Cardiac fibroblast (primary cell): ENCODE data around the gene ANK2.

Experiments
- DNase-seq, 2 donors: peaks; one replicate each; pipeline versions ENCODE4 v3.0.0 to v3.0.0-alpha.2; 2010; ENCODE audit warnings: low read depth in 2 of 2
- H3K4me3 ChIP-seq, 2 donors: replicated peaks in 1 of 2; 1 replicate in 1 of 2; 2 replicates in 1 of 2; pipeline ENCODE4 v1.5.1; 2011; ENCODE audit warnings: low read depth in 2 of 2, low read length in 2 of 2, mild to moderate bottlenecking in 2 of 2, moderate library complexity in 1 of 2
- TF ChIP-seq, protein P1 (sequence below): IDR thresholded peaks from one replicate; pipeline ENCODE4 v1.5.1; 2011; ENCODE audit warnings: low read depth, mild to moderate bottlenecking, low read length, inconsistent platforms

ANK2 gene

DNA sequence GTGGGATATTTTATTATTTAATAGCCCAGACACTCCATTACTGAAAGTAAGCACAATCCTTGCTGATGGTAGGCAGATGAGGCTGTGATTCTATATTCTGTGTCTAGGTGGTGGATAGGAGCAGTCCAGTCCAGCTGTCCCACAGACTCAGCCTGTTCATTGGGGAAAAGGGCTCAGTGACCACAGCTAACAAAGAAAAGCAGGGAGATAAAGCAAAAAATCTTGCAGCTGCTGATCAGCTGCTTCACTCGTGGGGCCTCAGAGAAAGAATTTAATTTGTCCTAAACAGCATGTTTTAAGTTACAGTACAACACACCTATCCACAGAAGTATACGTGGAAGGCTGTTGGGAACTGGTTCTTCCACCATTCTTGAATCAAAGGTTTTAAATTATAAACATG lies 40.7 kb upstream of the ANK2 start:
- no peak overlapping the region for H3K4me3 ChIP-seq
- no peak for DNase-seq
- TF ChIP-seq, protein P1, sequence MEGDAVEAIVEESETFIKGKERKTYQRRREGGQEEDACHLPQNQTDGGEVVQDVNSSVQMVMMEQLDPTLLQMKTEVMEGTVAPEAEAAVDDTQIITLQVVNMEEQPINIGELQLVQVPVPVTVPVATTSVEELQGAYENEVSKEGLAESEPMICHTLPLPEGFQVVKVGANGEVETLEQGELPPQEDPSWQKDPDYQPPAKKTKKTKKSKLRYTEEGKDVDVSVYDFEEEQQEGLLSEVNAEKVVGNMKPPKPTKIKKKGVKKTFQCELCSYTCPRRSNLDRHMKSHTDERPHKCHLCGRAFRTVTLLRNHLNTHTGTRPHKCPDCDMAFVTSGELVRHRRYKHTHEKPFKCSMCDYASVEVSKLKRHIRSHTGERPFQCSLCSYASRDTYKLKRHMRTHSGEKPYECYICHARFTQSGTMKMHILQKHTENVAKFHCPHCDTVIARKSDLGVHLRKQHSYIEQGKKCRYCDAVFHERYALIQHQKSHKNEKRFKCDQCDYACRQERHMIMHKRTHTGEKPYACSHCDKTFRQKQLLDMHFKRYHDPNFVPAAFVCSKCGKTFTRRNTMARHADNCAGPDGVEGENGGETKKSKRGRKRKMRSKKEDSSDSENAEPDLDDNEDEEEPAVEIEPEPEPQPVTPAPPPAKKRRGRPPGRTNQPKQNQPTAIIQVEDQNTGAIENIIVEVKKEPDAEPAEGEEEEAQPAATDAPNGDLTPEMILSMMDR: no peak

DNA sequence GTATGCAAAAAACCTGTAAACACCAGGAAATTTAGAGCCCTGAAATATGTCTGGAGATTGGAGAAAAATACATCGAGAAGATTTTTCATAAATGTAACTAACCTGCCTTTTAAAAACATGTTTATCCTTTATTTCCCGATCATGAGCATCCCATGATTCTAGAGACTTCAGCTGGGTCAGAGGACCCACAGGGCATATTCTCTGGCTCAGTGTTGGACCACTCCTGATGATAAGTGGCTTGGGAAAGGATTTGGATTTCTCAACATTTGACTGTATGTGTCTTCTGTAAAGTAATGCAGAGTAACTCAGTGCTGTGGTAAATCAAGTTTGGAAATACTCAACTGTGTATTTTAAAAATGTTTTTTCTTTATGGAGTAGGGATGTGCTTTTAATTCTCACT lies 40.0 kb upstream of the ANK2 start:
- no peak for DNase-seq
- no peak overlapping the region for H3K4me3 ChIP-seq
- TF ChIP-seq, protein P1: no peak

DNA sequence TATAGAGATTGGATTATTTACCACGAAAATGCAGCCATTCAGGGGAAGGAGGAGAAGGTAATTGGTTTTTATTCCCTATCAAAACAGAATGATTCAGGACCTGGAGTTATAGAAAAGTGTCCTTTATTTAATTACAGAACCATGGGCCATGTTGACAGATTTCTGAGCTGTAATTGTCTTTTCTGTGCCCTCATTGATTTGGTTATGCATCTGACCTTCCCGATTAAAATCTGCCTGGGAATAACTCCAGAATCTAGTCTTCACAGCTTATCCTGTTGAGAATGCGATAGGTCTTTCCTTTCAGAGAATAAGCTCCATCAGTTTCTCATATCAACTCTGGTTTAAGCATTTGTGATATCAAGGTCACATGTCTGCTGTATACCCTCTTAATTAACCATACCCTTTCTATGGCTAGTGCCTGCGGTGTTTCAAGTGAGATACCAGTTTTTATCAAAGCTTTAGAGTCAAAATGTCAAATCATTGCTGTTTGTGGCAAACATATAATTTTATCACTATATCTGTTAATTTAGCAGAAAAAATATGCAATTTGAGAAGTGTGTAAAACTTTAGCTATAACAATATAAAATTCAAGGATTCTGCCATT lies 37.2 kb upstream of the ANK2 start:
- no peak overlapping the region for H3K4me3 ChIP-seq
- TF ChIP-seq, protein P1: no peak
- DNase-seq: no peak

DNA sequence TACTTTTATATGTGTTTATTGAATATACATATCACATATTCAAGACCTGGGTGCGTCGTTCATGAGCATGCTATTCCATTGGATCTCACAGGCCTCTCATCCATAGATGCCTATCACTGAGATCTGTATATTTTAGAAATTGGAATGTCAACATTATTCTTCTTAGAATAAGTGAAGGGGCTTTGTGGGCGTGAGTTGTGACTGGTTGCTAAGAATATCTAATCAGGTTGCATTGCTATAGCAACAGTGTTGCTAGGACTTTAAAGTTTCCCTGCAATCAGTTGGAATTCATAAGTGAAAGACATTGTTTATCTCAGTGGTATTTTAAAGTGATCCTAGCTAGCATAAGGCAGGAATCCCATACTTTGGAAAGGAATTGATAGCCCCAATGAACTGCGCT lies 36.7 kb upstream of the ANK2 start:
- TF ChIP-seq, protein P1: no peak
- DNase-seq: peak in 1 of 2 donors; percentile 8
- no peak overlapping the region for H3K4me3 ChIP-seq

DNA sequence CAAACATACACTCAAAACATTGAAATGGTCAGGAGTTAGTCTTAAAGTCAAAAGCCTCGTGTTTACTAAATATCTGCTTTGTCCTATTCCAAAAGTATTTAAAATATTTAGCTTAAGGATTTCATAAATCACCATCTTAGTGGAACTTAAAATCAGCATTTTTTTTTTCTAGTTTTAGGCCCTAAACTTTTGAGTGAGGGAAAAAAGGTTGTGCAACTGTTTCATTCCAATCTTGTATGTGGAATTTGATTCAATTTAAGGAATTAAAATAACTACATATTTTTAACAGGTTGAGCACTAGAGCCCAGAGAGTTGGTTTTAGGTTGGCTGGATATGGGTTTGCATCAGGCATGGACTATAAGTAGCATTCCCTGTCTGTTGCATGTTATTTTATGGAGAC lies 35.7 kb upstream of the ANK2 start:
- H3K4me3 ChIP-seq: no peak overlapping the region
- peak in 1 of 2 donors; percentile 14 for DNase-seq
- TF ChIP-seq, protein P1: no peak

DNA sequence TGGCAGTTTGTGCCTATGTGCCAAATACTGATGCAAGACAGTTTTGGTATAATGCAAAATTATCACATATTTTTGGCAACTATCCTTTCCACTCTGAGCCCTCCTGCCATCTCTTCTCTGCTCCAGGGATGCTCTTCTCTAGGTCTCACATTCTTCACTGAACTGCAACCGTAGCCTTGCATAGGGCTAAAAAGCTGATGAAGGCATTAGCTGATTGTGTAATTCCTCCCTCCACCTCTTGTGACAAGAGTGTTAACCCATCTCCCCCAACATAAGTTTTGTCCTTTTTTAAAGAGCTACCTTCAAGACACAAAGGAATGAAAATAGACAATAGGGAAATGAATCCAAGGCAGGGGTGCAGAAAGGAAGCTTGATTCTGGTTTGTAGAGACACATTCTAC lies 33.1 kb upstream of the ANK2 start:
- DNase-seq: no peak
- H3K4me3 ChIP-seq: no peak overlapping the region
- TF ChIP-seq, protein P1: no peak

DNA sequence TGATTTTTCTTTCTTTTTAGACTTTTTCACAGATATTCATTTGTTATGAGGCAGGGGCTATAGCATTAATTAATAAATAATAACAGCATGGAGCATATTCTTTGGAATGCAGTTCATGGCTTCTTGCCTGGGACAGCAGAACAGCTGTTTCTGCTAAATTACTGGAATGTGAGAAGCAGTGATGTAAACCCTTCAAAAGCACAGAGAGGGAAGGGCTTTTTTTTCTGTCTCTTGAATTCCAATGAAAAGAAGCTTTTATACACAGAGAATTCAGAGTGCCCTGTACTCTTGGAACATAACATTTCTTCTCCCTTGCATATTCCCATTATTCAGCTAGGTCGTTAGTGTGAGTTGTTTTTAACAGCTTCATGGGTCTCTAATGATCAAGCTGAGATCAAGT lies 28.5 kb upstream of the ANK2 start:
- no peak overlapping the region for H3K4me3 ChIP-seq
- DNase-seq: peak; percentile 16 to 34
- TF ChIP-seq, protein P1: no peak
